GM12801 (cell line): ENCODE measurements around the gene GMDS.

Experiments used
- TF ChIP-seq, protein P1 (sequence below): IDR thresholded peaks from one replicate; pipeline ENCODE4 v1.5.1; 2011; ENCODE audit warnings: control low read depth; ENCODE audit not compliant: insufficient read length; ENCODE audit errors: extremely low read depth

GMDS gene

DNA sequence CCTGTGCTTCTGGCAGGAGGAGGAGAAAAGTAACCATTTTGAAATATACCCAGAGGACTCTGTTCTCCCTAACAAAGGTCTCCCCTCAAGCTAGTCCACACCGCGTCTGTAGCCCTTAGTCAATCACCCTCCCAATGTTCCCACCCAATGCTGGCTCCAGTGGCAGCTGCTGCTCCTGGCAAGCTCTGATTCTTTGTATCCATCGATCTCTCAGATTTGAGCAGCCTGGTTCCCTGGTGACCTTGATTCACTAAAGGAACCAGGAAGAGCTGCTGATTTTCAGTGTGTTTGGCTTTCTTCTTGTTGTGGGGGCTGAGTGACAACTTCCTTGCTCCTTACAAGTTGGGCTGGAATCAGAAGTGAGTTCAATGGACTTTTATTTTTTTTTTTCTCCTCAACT, 567.2 kb downstream of the GMDS start:
- TF ChIP-seq, protein P1, sequence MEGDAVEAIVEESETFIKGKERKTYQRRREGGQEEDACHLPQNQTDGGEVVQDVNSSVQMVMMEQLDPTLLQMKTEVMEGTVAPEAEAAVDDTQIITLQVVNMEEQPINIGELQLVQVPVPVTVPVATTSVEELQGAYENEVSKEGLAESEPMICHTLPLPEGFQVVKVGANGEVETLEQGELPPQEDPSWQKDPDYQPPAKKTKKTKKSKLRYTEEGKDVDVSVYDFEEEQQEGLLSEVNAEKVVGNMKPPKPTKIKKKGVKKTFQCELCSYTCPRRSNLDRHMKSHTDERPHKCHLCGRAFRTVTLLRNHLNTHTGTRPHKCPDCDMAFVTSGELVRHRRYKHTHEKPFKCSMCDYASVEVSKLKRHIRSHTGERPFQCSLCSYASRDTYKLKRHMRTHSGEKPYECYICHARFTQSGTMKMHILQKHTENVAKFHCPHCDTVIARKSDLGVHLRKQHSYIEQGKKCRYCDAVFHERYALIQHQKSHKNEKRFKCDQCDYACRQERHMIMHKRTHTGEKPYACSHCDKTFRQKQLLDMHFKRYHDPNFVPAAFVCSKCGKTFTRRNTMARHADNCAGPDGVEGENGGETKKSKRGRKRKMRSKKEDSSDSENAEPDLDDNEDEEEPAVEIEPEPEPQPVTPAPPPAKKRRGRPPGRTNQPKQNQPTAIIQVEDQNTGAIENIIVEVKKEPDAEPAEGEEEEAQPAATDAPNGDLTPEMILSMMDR, result no peak

DNA sequence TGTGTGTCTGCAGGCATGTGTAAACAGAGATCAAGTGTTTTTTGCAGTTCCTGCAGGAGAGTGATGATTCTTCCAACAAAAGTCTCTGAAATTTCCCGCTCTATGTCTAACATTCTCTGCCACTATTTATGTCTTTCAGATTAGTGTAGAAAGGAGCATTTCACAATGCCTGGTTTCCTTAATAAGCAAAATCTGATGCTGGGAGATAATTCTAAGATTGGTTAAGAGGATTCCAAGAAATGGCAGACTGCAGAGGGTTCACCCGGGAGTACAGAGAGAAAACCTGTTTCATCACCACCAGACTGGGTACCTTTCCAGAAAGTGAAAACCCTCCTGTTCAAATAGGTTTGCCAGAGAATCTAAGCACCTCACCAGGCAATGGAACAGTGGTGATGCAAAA, 573.0 kb downstream of the GMDS start:
- TF ChIP-seq, protein P1, result no peak

DNA sequence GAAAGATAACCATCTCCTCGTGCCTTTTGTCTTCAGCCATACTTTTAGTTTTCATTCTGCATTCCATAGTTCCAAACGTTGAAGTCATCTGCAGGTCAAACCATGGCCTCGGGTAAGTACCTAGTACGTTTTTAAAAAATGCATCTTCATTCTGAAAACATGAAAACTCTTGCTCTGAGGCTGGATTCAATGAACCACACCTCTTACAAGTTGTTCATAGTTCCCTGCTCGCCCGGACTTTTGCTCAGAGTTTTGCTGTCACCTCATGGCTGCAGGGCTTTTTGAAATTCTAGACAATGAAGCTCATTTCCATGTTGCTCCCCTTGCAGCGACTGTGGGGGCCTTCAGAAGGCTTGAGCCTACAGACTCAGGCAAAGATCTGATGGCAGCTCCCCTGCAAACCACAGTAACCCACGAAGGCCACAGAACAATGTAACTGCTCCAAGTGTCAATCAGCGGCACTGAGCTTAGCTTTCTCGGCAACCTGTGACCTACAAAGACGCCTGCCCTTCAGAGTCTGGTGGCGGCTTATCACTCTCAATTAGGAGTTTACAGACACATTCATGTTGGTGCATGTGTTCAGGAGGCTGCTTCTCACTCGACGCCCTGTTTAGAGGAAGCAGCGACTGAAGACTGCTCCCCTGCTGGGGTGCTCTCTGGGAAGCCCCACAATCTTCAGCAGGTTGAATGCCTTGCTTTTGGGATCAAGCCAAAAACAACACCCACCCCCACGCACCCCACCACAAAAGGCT, 574.5 kb downstream of the GMDS start:
- TF ChIP-seq, protein P1, result no peak

GRCh38 chr6:1669996-1670395, 575.4 kb downstream of the GMDS start:
- TF ChIP-seq, protein P1, result no peak

DNA sequence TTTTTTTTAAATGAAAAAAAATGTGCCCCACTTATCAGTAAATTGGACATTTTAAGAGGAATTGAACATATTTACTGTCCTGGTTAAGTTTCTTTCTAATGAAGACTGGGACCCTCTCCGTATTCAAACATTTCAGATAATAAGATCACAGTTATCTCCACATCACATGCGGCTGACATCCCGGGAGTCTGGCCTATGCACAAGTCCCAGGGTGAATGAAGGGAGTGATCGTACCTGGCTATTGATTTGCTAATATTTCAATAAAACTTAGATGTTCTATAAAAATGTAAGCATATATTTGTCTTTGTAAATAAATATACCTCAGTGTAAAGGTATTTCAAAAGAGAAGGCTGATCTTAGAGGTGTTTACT, 577.6 kb downstream of the GMDS start:
- TF ChIP-seq, protein P1, result no peak

- TF ChIP-seq, protein P1, result no peak
These were observed 578.2 kb downstream of the GMDS start for GRCh38 chr6:1667012-1667804.

- TF ChIP-seq, protein P1, result no peak
These were observed 580.2 kb downstream of the GMDS start for GRCh38 chr6:1665214-1665613.
